Fibroblast of skin of scalp (primary cell): ENCODE measurements around the gene RBMS3.
"Not testable (repeated sequence)": the region's sequence is repeated elsewhere in the genome, so short reads cannot be mapped to it uniquely, and the experiment has no call there.

Experiments
- DNase-seq: peaks from one replicate; pipeline ENCODE4 v3.0.0-alpha.2; 2013

The RBMS3 gene

DNA sequence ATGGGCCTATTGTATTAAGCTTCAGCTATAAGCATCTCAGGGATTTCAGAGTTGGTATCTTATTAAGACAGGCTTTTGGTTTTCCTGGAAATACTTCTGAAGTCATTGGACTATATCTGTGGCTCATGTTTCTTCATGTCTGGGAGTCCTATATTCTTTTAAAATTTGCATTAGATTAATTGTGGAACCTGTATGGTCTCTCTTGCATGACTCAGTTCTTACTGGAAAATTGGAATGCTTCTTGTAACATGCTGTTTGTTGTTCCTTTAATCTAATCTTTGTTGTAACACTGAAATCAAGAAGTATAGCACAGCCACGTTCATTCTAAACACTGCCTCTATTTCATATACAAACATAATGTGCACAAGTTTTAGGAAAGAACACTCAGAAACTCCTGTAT lies 208.1 kb downstream of the RBMS3 start:
- DNase-seq, result no peak

DNA sequence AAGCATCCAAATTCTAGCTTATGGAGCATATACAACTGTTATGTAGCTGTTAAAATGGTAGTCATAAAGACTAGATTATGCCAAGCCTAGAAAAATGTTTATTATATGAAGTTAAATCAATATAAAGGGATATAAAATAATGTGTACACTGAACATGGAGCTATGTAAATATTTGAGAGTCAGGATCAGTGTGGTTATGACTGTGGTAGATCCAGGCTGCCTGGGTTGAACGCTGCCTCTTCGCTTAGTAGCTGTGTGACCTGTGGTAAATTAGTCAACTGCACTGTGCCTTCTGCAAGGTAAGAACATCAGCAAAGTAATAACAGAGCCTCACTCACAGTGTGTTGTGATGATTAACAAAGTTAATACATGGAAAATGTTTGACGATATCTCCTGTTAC lies 212.2 kb downstream of the RBMS3 start:
- DNase-seq, result no peak

DNA sequence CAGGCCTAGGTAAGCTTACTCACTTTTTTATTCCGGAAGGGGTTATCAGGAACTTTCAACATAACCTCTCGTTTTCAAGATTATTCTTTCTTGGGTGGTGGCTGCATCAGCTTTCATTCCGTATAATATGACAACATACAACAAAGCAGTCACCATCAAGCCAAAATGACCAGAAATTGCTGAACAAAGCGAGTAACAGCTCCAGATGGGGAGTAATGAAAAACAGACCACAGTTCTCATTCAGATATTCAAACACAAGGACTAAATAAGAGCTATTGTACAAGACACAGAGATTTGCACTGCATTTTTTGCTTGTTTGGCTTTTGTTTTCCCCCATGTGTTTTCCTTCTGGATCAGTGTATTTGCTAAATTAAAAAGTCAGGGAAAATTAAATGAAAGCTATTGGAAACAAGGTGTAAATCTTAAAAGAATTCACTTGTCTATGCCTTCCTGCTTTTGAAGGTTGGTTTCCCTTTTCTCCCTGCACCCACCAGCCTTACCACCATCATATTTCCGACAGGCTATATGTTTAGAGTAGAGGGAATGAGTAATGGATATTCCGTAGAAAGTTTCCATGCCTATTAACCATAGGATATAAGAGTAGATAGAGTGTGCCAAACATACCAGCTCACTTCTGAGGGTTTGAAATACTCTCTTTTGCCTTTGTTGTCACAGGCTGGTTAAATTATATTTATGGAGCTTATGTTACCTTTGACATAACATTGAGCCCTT lies 213.6 kb downstream of the RBMS3 start:
- DNase-seq, result peak; percentile 62

DNA sequence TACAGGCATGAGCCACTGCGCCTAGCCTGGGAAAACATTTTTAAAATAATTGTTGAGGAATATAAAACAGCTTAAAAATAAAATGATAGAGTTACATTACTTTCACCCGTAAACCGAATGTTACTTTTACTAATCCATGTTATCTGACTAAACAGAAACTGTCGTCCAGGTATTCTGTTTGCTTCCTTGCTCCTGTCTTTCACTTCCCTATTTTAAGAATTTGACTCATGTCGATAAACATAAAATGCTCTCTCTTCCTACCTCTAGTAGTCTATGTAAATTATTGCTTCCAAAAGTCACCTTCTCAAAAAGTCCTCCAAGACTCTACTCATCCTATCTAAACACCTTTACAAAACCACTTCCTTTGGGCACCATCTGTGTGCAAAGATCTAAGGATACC lies 216.4 kb downstream of the RBMS3 start:
- no peak for DNase-seq

GRCh38 chr3:29502771-29503170 lies 221.9 kb downstream of the RBMS3 start:
- DNase-seq, result no peak

DNA sequence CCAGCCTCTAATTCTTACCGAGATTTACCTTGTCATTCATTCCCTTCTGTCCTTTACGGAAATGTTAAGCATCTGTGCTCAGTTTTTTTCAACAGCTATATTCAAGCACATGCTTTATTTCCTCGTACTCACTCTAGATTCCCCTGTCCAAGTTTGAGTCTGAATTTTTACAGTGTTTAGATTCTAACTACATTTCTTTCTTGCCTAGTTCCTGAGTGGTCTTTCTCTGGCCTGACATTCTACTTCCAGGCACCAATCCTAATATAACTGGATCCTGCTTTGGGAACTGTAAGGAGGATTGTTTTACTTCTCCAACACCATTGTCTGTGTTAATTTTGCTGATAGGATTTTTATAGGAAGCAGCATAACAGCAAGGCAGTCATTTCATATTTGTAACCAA lies 222.4 kb downstream of the RBMS3 start:
- DNase-seq, result no peak

GRCh38 chr3:29503958-29504357 lies 223.1 kb downstream of the RBMS3 start:
- no peak for DNase-seq

DNA sequence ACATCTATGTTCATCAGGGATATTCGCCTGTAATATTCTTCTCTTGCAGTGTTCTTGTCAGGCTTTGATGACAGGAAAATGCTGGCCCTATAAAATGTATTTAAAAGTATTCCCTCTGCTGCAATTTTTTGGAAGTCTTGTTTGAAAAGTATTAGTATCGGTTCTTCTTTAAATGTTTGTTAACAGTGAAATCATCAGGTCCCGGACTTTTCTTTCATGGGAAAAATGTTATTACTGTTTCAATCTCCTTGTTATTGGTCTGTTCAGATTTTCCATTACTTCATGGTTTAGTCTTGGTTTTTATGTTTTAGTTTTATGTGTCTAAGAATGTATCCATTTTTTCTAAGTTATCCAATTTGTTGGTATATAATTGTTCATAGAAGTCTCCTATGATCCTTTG lies 225.6 kb downstream of the RBMS3 start:
- no peak for DNase-seq

DNA sequence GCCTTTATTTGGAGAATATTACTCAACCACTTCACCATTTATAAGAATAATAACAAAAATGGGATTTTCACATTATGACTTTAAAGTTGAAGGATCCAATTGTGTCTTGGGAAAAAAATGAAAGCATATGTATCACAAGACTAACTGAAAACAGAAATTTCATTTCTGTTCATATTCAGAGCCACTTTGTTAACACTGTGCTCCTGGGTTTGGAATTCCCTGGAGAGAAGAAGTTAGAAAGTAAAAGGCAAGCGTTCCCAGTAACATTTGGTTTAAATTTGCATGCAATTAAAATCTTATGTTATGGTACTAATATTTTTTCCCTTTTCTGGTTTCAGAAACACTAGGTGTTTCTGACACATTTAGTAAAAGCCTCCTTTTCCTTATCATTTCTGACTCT lies 230.8 kb downstream of the RBMS3 start:
- peak; percentile 55 for DNase-seq

DNA sequence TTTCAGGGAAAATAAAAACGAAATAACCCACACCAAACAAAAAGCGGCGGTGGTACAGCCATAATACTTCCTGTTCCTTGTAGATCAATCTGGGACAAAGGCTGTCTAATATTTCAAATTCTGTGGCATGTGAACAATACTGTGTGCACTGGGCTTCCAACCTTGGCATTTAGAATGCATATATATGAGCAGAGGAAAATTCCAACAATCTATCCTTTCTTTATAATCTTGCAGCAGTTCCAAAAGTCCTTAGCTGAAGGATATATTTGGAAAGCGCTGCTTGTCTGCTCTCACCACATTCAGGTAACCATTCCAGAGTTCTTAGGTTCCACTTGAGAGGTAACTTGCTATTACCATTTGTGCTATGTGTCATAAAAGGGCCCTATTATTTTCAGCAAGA lies 231.8 kb downstream of the RBMS3 start:
- no peak for DNase-seq

DNA sequence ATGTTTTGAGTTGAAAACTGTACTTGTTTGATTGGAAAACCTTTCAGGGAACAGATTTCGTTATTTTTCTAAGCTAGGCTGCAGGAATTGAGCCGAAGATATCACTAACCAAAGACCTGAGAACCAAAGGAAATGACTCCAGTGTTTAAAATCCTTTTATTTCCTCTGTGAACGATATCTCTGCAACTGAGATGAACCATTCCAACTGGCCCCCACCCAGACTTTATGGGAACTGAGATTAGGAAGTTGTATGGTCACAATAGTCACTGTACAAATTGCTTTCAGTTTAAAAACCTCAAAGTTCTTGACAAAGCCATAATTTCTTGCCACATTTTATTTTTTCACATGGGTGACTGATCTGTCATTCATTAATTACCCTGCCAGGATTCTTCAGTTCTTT lies 232.4 kb downstream of the RBMS3 start:
- DNase-seq, result peak; percentile 45

DNA sequence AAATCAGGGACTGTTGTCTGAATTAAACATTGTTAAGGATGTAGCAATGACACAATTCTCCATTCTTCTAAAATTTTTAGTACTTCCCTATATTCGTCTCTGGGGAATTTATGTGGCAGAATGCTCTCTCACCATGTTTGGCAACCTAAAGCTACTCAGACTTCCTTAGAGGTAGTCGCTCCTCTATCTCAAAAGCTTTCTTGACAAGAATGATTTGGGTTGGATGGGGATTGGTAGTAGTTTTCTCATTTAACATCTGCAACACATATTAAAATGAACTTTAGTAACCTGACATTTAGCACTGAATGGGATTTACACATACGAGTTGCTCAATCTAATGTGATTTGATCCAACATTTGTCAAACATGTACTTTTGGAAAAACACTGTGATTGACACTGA lies 233.3 kb downstream of the RBMS3 start:
- DNase-seq, result peak; percentile 46

DNA sequence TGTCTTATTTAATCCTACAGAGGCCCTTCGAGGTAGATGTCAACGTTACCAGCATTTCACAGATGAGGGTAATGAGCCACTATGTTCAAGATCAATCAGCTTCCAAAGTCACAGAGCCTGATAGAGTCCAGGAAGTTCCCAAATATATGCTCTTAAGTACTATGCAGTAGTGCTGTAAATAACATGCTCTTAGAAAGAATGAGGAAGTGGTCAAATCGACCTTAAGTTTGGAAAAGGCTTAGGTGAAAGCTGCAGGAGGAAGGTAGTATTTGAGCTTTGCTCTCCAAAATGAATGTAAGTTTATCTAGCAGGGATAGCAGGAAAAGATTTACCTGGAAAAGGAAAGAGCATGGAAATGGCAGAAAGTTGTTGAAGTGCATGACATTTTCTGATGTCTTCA lies 234.0 kb downstream of the RBMS3 start:
- DNase-seq, result no peak

DNA sequence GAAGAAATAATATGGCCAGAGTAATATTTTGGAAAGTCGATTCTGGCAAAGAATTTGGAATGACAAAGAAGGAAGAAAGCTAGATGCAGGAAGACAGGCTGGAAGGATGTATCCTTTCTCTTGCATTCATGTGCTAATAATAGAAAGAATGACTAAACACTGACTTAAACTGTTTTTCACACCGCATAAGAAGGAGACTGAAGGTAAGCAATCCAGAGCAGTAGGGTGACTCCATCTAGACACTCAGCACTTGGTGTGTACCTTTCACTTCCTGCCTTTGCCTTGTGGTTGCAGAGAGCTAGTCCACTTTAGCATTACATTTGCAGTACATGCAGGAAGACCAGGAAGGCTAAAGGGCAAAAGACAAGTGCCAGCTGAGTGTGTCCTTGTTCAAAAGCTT lies 234.6 kb downstream of the RBMS3 start:
- peak; percentile 27 for DNase-seq

- no peak for DNase-seq
Measured at GRCh38 chr3:29516164-29516563, 235.3 kb downstream of the RBMS3 start.

- DNase-seq, result no peak
Measured at GRCh38 chr3:29520764-29521163, 239.9 kb downstream of the RBMS3 start.

DNA sequence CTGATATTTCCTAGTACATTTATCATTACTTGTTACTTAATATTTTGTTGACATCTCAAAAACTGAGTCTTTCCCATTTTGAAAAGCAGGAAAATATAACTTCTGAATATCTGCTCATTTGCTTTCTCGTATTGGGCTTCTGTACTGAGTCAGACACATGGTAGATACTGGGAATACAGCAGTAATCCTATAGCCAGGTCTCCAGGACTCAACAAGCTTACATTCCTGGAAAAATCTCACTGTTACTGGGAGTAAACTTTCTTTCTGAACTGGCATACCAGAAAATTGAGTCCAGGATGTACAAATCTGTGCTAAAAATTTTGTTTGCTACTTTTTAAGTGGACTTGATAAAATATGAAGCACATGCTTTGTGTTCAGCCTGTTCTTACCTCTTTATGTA lies 240.4 kb downstream of the RBMS3 start:
- no peak for DNase-seq

- DNase-seq, result no peak
Measured at GRCh38 chr3:29521751-29522150, 240.9 kb downstream of the RBMS3 start.

GRCh38 chr3:29524433-29524832 lies 243.6 kb downstream of the RBMS3 start:
- DNase-seq, result not testable (repeated sequence)

- DNase-seq, result peak; percentile 47
Measured at GRCh38 chr3:29525254-29525881, 244.5 kb downstream of the RBMS3 start.

DNA sequence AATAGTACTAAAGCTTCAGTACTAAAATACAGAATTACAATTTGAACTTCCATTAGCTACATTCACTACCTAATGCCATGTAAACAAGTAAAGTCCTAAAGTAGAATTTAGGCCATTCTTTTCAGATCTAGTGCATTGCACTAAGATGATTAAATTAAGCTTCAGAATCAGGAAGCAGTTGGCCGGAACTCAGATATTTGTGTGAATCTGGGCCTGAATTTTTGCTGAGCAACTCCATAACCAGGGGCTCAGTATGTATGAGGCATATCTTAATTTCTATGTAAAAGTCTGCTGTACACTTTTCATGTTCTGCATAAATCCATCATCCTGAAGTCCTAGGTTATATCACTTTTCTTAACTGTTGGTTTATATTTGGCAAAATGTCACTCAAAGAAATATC lies 246.4 kb downstream of the RBMS3 start:
- no peak for DNase-seq

GRCh38 chr3:29531644-29532043 lies 250.8 kb downstream of the RBMS3 start:
- DNase-seq, result no peak

GRCh38 chr3:29532473-29532872 lies 251.6 kb downstream of the RBMS3 start:
- DNase-seq, result no peak

GRCh38 chr3:29534006-29534405 lies 253.1 kb downstream of the RBMS3 start:
- no peak for DNase-seq
